Ishikawa (cell line): ENCODE measurements around the gene NTNG2.

Experiments
- CEBPB ChIP-seq: IDR thresholded peaks from 2 replicates; pipeline ENCODE4 v1.6.1; 2012
- CREB1 ChIP-seq: IDR thresholded peaks from 2 replicates; pipeline ENCODE4 v1.6.1; 2012; ENCODE audit warnings: low read depth
- EGR1 ChIP-seq: IDR thresholded peaks from 2 replicates; pipeline ENCODE4 v1.6.1; 2012
- EP300 ChIP-seq: IDR thresholded peaks from 2 replicates; pipeline ENCODE4 v1.6.1; 2012; ENCODE audit warnings: borderline replicate concordance
- FOXM1 ChIP-seq: IDR thresholded peaks from 2 replicates; pipeline ENCODE4 v1.6.1; 2012; ENCODE audit warnings: low read depth, borderline replicate concordance
- NFIC ChIP-seq: IDR thresholded peaks from 2 replicates; pipeline ENCODE4 v1.6.1; 2012
- RAD21 ChIP-seq: IDR thresholded peaks from 2 replicates; pipeline ENCODE4 v1.6.1; 2012; ENCODE audit warnings: low read depth
- TAF1 ChIP-seq: IDR thresholded peaks from 2 replicates; pipeline ENCODE4 v1.6.1; 2012; ENCODE audit warnings: low read depth, mild to moderate bottlenecking
- TCF12 ChIP-seq: IDR thresholded peaks from 2 replicates; pipeline ENCODE4 v1.6.1; 2012; ENCODE audit warnings: low read depth
- TEAD4 ChIP-seq: IDR thresholded peaks from 2 replicates; pipeline ENCODE4 v1.6.1; 2012
- YY1 ChIP-seq: IDR thresholded peaks from 2 replicates; pipeline ENCODE4 v1.6.1; 2012; ENCODE audit warnings: low read depth
- ZBTB7A ChIP-seq: IDR thresholded peaks from 2 replicates; pipeline ENCODE4 v1.6.1; 2012; ENCODE audit warnings: low read depth
- TF ChIP-seq, protein P1 (sequence below): IDR thresholded peaks from 2 replicates; pipeline ENCODE4 v1.6.1; 2012
- TF ChIP-seq, protein P2 (sequence below): IDR thresholded peaks from 2 replicates; pipeline ENCODE4 v1.6.1; 2012
- TF ChIP-seq, protein P3 (sequence below): IDR thresholded peaks from 2 replicates; pipeline ENCODE4 v1.6.1; 2012; ENCODE audit warnings: low read depth, mild to moderate bottlenecking

The NTNG2 gene

DNA sequence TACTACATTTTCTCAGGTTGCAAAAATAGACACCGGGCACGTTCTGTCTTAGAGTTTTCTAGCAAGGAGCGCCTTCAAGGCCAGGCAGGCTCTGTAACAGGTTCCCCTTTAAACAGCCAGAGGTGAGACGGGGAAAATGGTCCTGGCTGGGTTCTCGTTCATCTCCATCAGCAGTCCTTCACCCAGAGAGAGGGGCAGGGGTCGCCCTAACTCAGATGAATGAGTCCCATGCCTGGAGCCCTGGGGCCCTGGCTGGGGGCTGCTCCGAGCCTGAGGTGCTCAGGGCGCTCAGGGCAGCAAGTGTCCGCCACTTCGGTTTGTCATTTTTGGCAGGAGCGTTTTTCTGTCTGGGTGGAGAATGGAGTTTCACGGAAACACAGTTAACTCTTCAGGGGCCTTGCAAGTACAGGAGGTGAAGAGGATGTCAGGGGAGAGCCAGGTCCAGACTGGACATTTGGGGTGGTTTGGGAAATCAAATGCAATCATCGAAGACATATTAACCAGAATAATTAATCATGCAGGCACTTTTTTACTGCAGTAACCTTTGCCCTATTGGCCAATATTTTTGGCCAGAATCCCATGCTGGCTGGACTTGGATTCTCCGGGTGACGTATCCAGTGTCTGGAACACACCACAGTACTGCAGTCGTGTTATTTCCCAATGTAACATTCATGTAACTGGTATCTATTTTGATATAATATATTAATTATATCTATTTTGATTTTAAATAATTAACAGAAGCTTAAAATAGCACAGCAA is 2.9 kb downstream of the NTNG2 start:
- TF ChIP-seq CEBPB (no peak), EP300 (no peak), TEAD4 (no peak), ZBTB7A (no peak), EGR1 (no peak), NFIC (no peak), FOXM1 (no peak), TCF12 (no peak), YY1 (no peak), RAD21 (no peak), CREB1 (no peak)
- TF ChIP-seq, protein P1, sequence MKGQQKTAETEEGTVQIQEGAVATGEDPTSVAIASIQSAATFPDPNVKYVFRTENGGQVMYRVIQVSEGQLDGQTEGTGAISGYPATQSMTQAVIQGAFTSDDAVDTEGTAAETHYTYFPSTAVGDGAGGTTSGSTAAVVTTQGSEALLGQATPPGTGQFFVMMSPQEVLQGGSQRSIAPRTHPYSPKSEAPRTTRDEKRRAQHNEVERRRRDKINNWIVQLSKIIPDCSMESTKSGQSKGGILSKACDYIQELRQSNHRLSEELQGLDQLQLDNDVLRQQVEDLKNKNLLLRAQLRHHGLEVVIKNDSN, result no peak
- TF ChIP-seq, protein P2, sequence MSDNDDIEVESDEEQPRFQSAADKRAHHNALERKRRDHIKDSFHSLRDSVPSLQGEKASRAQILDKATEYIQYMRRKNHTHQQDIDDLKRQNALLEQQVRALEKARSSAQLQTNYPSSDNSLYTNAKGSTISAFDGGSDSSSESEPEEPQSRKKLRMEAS, result no peak
- TF ChIP-seq, protein P3, sequence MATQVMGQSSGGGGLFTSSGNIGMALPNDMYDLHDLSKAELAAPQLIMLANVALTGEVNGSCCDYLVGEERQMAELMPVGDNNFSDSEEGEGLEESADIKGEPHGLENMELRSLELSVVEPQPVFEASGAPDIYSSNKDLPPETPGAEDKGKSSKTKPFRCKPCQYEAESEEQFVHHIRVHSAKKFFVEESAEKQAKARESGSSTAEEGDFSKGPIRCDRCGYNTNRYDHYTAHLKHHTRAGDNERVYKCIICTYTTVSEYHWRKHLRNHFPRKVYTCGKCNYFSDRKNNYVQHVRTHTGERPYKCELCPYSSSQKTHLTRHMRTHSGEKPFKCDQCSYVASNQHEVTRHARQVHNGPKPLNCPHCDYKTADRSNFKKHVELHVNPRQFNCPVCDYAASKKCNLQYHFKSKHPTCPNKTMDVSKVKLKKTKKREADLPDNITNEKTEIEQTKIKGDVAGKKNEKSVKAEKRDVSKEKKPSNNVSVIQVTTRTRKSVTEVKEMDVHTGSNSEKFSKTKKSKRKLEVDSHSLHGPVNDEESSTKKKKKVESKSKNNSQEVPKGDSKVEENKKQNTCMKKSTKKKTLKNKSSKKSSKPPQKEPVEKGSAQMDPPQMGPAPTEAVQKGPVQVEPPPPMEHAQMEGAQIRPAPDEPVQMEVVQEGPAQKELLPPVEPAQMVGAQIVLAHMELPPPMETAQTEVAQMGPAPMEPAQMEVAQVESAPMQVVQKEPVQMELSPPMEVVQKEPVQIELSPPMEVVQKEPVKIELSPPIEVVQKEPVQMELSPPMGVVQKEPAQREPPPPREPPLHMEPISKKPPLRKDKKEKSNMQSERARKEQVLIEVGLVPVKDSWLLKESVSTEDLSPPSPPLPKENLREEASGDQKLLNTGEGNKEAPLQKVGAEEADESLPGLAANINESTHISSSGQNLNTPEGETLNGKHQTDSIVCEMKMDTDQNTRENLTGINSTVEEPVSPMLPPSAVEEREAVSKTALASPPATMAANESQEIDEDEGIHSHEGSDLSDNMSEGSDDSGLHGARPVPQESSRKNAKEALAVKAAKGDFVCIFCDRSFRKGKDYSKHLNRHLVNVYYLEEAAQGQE, result no peak

DNA sequence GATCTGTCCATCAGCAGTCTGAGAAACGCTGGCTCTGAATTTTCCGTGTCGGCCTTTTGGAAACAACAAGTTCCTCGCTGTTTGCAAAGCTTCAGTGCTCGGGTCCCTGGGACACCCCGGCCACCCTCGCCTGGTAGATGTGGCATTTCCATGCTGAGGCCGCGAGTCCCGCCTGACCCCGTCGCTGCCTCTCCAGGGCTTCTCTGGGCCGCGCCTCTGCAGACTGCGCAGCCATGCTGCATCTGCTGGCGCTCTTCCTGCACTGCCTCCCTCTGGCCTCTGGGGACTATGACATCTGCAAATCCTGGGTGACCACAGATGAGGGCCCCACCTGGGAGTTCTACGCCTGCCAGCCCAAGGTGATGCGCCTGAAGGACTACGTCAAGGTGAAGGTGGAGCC is 4.7 kb downstream of the NTNG2 start:
- TF ChIP-seq RAD21, result peak; percentile 55
- no peak for TF ChIP-seq EGR1
- TF ChIP-seq TCF12, result no peak
- TF ChIP-seq TAF1, result no peak
- TF ChIP-seq CEBPB, result no peak
- TF ChIP-seq EP300, result no peak
- 0 out of 2 replicates have a peak, but pooled peaks have one; percentile 46 for TF ChIP-seq YY1
- TF ChIP-seq CREB1, result no peak
- TF ChIP-seq, protein P3, result no peak
- no peak for TF ChIP-seq FOXM1
- TF ChIP-seq, protein P1, result no peak
- no peak for TF ChIP-seq NFIC

DNA sequence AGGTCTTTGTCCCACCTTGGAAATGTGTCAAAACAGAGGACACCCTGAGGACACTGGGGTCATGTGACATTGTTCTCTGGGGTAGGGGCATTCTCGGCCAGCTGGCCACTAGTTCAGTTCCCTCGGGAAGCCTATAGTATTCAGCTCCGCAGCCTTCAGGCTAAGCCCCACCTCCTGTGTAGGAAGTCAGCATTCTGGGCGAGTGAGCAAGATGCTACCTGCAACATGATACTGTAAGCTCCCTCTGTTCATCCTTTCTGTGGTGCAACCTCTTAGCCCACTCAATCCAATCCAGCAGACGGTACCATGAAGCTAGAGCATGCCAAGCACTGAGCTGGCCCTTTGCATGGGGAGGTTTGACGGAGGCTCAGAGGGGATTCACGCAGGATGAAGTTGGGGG is 5.3 kb downstream of the NTNG2 start:
- no peak for TF ChIP-seq YY1
- TF ChIP-seq EGR1, result no peak

DNA sequence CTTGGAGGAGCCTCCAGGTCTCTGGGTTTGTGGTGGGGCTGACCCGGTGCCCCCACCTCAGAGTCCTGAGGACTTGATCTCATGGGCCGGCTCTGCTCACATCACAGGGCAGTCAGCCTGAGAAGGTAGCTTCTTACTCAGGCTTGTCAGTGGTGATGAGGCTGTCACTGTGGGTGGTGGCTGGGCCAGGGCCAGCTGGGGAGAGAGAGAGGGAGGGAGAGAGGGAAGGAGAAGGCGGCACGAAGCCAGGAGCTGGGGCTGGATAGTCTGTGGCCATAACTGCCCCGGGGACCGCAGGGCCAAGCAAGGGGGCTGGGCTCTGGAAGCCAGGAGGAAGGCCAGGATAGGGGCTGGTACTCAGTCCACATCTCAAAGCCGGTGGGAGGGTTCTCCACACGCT is 6.5 kb downstream of the NTNG2 start:
- TF ChIP-seq RAD21, result no peak
- no peak for TF ChIP-seq ZBTB7A
- TF ChIP-seq FOXM1, result no peak
- TF ChIP-seq, protein P3, result no peak
- TF ChIP-seq TCF12, result no peak
- no peak for TF ChIP-seq EGR1

DNA sequence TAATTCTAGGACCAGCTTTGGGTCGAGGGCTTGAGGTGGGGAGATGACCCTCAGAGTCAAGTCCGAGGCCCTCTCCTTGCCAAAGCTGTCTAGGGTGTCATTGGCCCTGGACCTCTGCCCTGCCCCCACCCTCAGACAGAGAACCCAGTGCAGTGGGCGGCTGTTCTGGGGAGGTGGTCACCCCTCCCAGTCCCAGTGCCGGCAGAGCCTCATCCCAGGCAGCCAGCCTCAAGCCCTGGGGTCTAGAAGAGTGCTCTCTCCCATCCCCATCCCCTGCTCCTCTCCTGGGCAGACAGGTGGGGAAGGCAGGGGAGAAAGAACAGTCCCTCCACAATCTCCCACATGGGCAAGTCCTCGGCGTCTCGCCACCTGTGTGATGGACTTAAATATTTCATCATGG is 7.0 kb downstream of the NTNG2 start:
- no peak for TF ChIP-seq FOXM1
- TF ChIP-seq EGR1, result no peak
- no peak for TF ChIP-seq CEBPB
- TF ChIP-seq TAF1, result no peak
- TF ChIP-seq TCF12, result no peak
- TF ChIP-seq, protein P3, result no peak
- TF ChIP-seq, protein P1, result no peak
- no peak for TF ChIP-seq CREB1
- TF ChIP-seq NFIC, result no peak
- TF ChIP-seq, protein P2, result no peak
- TF ChIP-seq EP300, result no peak
